HL-60/S4 treated with retinoic acid at 250 ng/mL for 4 days and 3 days (cell line): ENCODE results near the gene GPRC5D.

Experiments used
- in situ Hi-C: fragments of 300-500 bp; cut with MboI; formaldehyde crosslinking; loops from 2 replicates; pipeline ENCODE4 v1.7.0; 2022; ENCODE audit warnings: low sequenced_read_pairs

GPRC5D gene

DNA sequence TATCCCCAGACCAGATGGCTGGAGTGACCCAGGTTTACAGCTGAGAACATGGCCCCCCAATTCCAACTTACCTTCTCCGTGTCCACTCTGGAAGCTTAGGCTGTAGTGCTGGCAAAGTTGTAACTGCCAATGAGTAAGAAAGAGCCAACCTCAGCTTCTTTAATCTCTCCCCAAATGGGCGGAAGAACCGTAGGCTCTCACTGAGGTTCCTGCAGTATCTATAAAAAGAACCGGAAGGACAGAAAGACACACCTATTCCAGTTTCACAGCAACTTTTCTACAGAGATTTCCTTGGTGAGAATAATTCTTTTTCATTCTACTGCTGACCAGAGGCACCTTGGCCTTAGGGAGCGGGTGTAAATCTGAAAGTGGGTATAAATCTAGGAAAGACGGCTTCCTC lies at the start of gene GPRC5D:
GPRC5D (minus strand) TSS at position 135 of the 400 bp plus-strand sequence. CDS start 1,786 bp downstream, outside the sequence.
- in situ Hi-C loops, result no loop called here

DNA sequence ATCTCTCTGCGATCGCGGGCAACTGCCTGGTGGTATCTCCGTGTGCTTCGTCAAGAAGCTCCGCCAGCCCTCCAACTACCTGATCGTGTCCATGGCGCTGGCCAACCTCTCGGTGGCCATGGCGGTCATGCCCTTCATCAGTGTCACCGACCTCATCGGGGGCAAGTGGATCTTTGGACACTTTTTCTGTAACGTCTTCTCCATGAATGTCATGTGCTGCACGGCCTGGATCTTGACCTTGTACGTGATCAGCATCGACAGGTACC lies 49.7 kb upstream of the GPRC5D start:
- in situ Hi-C loops, result no loop called here

DNA sequence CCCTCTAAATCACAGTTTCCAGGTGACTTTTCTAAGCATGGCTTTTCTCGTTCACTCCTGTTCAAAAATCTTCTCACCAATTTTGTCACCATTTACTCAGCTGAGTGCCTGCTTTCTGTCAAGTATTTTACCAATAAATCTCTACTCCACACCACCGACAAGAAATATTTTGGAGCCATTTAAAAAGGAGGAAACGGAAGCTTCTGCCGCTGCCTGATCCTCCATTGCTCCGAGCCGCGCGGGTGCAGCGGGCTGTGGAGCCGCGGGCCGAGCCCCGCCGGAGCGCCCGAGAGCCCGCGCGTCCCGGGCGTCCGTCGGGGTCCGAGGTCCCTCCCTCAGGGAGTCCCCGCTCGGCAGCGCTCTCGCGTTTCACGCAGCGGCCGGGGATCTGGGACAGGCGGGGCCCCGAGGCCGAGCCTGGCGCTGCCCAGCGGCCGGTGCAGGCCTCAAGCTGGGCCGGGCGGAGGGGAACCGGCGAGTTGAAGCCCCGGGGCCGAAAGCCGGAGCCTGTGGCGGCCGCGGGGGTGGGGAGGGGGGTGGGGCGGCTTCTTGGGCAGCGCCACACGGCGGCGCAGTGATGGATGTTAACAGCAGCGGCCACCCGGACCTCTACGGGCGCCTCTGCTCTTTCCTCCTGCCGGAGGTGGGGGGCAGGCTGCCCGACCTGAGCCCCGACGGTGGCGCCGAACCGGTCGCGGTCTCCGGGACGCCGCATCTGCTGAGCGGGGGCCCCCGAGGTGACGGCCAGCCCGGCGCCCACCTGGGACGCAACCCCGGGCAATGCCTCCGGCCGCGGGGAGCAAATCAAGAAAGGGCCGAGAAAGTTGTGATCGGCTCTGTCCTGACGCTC lies 49.2 kb upstream of the GPRC5D start:
- in situ Hi-C loops, result no loop called here

- in situ Hi-C loops, result no loop called here
Observed at GRCh38 chr12:13000616-13000924, 48.6 kb upstream of the GPRC5D start.

GRCh38 chr12:12999959-13000615 lies 48.1 kb upstream of the GPRC5D start, which contains the start of gene HEBP1:
Gene HEBP1 (minus strand): TSS chr12:13000265. CDS start chr12:13000114, 151 bp downstream.
- in situ Hi-C loops, result loop anchor here (25.0 kb wide), 1 partner anchor 638 kb away; the partner anchor contains the start of genes BORCS5 and MANSC1

GRCh38 chr12:12999271-12999958 lies 47.4 kb upstream of the GPRC5D start:
- in situ Hi-C loops, result loop anchor here (25.0 kb wide), 1 partner anchor 637 kb away; the partner anchor contains the start of genes BORCS5 and MANSC1

GRCh38 chr12:12998248-12998647 lies 46.3 kb upstream of the GPRC5D start:
- in situ Hi-C loops, result loop anchor here (25.0 kb wide), 1 partner anchor 636 kb away; the partner anchor contains the start of genes BORCS5 and MANSC1

DNA sequence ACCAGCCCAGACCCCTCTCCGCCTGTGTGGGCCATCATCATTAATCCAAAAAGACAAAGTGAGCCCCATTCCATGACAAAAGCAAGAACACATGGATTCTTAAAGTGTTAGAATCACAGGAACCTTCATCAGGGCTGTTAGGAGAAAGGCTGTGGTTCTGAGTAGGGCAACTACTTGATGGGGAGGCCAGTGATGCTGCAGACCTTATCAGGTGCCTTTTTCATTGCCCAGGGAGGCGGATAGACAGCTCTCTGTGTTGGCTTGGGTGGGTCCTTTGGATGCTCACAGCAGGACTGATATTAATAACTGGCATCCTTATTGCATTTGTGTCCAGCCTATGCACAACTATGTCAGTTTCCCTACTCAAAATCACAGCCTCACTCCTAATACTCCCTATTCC lies 45.8 kb upstream of the GPRC5D start:
- in situ Hi-C loops, result loop anchor here (25.0 kb wide), 1 partner anchor 635 kb away; the partner anchor contains the start of genes BORCS5 and MANSC1

DNA sequence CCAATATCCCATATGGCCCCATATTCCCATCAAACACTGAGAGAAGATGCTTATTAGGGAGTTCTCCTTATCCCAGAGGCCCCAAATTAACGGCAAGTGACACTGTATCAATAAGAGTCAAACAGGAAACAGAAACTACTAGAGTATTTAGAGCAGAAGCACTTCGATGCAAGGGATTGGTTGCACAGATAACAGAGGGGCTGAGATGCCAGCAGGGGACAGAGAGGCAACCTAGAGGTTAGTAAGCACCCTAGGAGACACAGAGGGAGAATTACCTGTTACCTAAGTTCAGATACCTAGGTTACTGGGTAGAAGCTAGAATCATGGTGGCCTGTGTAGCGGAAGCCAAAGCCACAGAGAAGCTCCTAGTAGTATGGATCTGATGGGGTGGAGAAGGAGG lies 45.2 kb upstream of the GPRC5D start:
- in situ Hi-C loops, result loop anchor here (25.0 kb wide), 1 partner anchor 635 kb away; the partner anchor contains the start of genes BORCS5 and MANSC1

DNA sequence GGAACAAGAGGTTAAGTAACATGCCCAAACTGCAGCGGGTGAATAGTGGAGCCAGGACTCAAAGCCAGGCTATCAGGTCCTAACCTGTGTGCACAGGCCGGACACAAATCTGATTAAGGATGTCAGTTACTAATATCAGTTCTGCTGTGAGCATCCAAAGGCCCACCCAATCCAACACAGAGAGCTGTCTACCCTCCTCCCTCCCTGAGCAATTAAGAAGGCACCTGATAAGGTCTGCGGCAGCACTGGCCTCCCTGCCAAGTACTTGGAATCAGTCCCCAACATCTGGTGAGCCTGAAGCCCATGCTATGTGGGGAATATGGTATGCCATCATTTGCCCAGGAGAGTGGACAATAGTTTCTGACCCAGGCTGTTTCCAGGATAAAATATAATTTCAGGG lies 44.2 kb upstream of the GPRC5D start:
- in situ Hi-C loops, result loop anchor here (25.0 kb wide), 1 partner anchor 634 kb away; the partner anchor contains the start of genes BORCS5 and MANSC1

DNA sequence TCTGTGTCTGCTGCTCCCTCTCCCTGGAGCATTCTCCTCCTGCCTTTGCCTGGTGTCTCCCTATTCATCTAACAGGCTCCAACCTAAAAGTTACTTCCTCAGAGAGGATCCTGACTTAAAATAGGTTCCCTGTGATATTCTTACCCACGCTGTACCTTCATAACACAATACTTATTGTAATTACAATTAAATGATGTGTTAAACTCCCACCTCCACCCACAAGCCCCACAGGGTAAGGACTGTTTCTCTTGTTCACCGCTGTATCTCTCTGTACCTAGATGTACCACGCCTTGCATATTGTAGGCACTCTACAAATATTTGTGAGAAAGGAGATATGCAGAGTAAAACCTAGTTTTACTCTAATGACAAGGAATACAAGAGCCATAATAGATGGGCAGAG lies 43.1 kb upstream of the GPRC5D start:
- in situ Hi-C loops, result loop anchor here (25.0 kb wide), 1 partner anchor 633 kb away; the partner anchor contains the start of genes BORCS5 and MANSC1

DNA sequence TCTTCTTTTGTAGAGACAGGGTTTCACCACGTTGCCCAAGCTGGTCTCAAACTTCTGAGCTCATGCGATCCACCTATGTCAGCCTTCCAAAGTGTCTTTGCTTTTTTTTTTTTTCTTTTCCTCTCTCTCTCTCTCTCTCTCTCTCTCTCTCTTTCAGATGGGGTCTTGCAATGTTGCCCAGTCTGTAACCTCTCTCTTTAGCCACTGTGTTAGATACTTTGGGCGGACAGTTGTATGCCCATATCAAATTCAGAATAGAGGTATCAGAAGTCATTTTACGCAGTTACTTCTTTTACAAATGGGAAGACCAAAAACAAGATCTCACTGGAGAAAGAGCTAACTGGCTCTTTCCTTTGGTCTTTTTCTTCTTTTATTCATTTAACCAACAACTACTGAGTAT lies 41.4 kb upstream of the GPRC5D start:
- in situ Hi-C loops, result loop anchor here (25.0 kb wide), 1 partner anchor 631 kb away; the partner anchor contains the start of genes BORCS5 and MANSC1

GRCh38 chr12:12992418-12993130 lies 40.6 kb upstream of the GPRC5D start:
- in situ Hi-C loops, result loop anchor here (25.0 kb wide), 1 partner anchor 630 kb away; the partner anchor contains the start of genes BORCS5 and MANSC1

DNA sequence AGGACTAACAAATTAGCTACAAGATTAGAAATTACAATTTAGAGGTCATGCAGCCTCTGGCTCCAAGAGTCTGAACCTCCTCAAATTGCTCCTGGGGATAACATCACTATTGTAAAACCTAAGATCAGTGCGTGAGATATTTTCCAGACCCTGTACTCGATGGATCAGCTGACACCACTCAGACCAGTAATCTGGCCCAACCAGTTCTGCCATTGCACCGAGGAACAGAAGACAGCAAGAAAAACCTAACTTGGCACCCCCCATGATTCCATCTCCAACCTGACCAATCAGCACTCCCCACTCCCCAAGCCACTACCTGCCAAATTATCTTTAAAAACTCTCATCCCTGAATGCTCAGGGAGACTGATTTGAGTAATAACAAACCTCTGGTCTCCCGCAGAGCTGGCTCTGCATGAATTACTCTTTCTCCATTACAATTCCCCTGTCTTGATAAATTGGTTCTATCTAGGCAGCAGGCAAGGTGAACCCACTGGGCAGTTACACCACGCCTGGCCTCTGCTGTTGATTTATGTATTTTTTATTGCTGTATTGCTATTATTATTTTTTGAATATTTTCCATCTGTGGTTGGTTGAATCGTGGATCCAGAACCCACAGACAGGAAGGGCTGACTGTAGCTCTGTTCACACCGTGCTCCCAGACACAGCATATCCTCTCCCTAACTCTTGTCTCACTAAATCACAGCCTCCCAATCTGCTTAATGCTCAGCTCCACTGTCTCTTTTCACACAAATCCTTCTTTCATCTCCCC lies 38.9 kb upstream of the GPRC5D start:
- in situ Hi-C loops, result loop anchor here (25.0 kb wide), 1 partner anchor 629 kb away; the partner anchor contains the start of genes BORCS5 and MANSC1

DNA sequence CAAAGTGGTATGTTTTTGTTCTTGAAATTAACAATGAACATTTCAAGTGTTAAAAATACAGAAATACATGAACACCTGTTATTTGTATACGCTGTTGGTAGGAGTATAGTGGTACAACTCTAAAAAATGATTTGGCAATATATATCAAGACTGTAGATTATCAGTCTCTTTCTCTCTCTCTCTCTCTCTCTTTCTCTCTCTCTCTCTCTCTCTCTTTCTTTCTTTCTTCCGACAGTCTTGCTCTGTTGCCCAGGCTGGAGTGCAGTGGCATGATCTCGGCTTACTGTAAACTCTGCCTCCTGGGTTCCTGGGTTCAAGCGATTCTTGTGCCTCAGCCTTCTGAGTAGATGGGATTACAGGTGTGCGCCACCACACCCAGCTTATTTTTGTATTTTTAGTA lies 35.5 kb upstream of the GPRC5D start:
- in situ Hi-C loops, result loop anchor here (25.0 kb wide), 1 partner anchor 625 kb away; the partner anchor contains the start of genes BORCS5 and MANSC1

DNA sequence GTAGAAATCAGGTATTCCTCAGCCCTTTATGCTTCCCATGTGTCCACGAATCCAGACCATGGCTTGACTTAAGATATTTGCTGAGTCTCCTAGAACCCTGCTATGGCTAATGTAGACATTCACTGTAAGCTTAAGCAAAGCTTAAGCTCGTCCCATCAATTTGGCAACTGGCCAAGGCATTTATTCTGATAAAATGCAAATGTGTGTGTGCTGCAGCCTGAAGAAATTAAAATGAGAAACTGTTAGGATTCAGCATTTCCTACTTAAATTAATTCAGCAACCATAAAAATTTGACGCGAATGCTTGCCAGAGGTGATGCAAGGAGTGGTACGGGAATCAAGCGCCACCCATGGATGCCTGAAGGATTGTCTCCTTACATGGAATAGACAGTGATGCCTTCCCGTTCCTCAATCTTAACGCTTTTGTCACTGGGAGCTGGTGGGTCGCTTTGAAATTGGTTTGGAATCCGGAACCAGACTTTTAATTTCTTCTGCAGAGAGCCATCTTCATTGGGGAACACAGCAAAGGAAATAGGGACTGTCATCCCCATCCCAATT lies 34.9 kb upstream of the GPRC5D start:
- in situ Hi-C loops, result loop anchor here (25.0 kb wide), 1 partner anchor 625 kb away; the partner anchor contains the start of genes BORCS5 and MANSC1

- in situ Hi-C loops, result loop anchor here (25.0 kb wide), 1 partner anchor 624 kb away; the partner anchor contains the start of genes BORCS5 and MANSC1
Observed at GRCh38 chr12:12985817-12986408, 33.9 kb upstream of the GPRC5D start.

GRCh38 chr12:12984149-12984548 lies 32.2 kb upstream of the GPRC5D start:
- in situ Hi-C loops, result loop anchor here (25.0 kb wide), 1 partner anchor 622 kb away; the partner anchor contains the start of genes BORCS5 and MANSC1
